GM18498 (cell line): Measurements from ENCODE around the gene USP15.

Experiments
- ATAC-seq: cut with Tn5 transposase; IDR thresholded peaks from one replicate; pipeline ENCODE4 v1.9.1; 2021; ENCODE audit warnings: mild to moderate bottlenecking, moderate library complexity; ENCODE audit not compliant: unreplicated experiment

USP15 gene

GRCh38 chr12:62256408-62257096 lies 3.7 kb upstream of the USP15 start:
- ATAC-seq, result no peak

- no peak for ATAC-seq
Measured at GRCh38 chr12:62258231-62258630, 2.0 kb upstream of the USP15 start.

- ATAC-seq, result no peak
Measured at GRCh38 chr12:62258941-62259630, 1.1 kb upstream of the USP15 start.

DNA sequence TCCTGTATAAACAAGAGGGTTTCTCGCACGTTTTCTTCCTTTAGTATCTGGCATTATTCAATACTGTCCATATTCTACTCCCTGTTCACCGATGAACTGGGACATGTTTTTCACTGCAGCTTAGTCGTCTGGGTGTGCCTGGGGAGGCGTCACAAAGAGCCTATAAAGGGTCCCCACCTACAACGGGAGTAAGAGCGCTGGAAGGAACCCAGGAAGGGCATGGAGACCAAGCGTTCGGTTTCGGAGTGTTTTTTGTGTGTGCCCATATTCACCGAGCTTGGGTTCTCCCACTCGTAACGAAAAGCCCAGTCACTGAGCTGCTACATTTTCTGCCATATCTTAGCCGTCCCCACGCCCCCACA lies 592 bp upstream of the USP15 start:
- peak; percentile 21 for ATAC-seq

DNA sequence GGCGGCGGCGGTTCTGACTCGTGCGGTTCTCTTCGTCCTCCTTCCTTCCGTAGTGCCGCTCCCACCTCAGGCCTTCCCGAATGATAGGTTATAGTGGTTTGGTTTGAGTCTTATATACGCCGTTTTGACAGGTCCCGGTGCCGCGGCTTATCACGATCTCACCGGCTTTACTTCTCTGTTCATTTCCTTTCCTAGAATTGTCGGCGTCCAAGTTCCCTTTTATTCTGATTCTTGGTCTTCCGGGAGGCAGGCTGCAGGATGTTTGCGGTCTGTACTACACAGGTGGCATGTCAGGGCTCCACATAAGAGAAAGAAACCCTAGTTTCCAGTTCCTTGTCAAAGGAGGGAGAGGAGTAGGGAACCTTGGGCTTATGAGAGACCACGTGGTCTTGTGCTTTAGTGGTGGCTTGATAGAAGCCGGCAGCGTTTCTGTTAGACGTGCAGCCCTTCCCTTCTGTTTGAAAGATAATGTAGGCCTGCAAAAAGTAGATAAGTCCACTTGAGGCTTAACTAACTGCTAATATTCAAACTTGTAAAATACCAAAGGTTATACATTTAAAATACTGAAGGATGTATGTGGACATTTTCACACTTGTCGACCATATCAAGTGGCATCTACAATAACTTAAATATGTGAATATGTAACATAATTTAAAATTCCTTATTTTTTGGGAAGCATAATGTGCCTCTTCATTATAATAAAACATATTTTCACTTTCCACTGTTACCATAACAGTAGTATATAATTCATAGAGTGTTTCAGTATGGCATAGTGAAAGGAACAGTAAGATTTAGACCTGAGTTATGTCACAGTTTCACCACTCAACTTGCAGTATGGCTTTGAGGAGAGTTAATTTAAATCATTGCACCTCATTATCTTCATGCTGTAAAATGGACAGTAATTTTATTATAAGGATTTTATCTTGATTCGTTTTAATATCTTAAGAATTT lies 804 bp downstream of the USP15 start:
- ATAC-seq, result peak; percentile 48

GRCh38 chr12:62261876-62262517 lies 1.8 kb downstream of the USP15 start:
- no peak for ATAC-seq

DNA sequence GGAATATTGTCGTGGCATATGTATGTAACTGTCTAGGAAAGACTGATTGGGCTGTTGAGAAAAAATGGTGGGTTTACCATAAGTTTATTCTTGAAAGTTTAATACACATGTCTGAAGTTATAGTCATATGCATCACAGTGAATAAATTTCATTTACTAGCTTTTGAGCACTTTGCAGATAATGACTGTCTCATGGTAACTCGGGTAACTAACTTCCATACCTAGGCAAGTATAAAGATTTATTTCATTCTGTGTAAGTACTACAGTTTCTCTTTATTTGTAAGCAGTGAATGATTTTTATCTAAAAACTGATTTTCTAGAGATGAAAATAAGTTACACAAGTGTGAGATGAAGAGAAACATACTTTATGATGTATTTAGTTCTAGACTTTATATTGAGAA lies 3.0 kb downstream of the USP15 start:
- ATAC-seq, result no peak

GRCh38 chr12:62263966-62264365 lies 3.8 kb downstream of the USP15 start:
- ATAC-seq, result no peak

DNA sequence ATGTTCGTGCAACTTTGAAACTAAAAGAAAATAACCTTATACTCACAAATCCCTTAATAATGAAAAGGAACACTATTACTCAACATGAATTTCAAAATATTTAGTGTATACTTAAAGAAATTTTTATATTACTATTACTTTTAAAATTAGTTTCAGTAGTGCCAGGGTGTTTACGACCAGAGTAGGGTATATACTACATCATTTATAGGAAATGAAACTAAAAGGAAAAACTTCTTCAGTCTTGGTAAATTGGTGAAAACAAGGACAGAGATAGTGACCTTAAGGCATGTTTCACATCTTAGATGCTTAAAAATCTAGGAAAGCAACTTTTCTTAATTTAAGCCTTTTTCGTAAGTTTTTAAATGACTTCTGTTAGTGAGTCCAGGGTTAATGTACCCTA lies 4.5 kb downstream of the USP15 start:
- no peak for ATAC-seq

- no peak for ATAC-seq
Measured at GRCh38 chr12:62265511-62265910, 5.3 kb downstream of the USP15 start.

DNA sequence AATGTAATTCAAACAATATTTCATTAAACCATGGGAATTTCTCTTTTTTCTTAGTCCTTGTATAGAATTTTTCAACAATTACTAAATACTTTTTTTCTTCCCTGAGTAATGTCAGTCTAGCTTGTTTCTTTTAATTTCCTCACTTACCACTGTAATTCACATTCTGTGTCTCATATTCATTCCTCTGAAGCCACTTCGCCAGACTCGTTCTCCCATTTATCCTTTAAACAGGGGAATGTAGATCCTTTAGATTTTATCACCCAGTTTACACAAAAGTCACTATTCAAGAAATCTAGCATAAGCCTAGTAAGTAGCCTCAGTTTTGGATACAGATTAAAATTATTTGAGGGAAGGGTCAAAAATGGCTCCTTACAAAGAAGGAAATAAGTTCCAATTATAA lies 6.8 kb downstream of the USP15 start:
- ATAC-seq, result no peak

DNA sequence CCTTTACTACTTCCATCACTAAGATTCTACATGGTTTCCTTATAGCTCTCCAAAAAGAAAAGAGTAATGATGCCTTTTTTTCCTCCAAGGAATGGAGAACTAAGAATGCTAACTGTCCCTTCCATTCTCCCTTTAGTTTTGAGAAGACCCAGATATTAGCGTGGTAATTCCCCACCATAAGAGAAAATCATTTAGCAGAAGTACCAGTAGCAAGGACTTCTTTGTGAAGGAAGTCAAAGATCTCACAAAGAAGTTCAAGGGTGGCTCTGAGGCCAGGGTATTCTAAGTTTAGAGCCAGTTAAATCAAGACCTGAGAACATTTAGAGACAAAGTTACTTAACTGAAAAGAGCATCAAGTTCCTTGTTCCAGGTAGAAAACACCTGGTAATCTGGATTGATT lies 7.3 kb downstream of the USP15 start:
- ATAC-seq, result peak; percentile 50

DNA sequence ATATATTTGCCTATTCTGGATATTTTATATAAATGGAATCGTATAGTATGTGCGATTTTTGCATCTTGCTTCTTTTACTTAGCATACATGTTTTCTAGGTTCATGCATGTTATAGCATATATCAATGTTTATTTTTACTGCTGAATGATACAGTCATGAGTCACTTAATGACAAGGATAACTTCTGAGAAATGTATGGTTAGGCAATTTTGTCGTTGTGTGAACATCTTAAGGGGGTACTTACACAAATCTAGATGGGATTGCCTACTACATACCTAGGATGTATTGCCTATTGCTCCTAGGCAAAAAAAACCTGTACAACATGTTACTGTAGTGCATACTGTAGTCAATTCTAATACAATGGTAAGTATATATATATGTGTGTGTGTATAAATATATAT lies 8.8 kb downstream of the USP15 start:
- ATAC-seq, result no peak

DNA sequence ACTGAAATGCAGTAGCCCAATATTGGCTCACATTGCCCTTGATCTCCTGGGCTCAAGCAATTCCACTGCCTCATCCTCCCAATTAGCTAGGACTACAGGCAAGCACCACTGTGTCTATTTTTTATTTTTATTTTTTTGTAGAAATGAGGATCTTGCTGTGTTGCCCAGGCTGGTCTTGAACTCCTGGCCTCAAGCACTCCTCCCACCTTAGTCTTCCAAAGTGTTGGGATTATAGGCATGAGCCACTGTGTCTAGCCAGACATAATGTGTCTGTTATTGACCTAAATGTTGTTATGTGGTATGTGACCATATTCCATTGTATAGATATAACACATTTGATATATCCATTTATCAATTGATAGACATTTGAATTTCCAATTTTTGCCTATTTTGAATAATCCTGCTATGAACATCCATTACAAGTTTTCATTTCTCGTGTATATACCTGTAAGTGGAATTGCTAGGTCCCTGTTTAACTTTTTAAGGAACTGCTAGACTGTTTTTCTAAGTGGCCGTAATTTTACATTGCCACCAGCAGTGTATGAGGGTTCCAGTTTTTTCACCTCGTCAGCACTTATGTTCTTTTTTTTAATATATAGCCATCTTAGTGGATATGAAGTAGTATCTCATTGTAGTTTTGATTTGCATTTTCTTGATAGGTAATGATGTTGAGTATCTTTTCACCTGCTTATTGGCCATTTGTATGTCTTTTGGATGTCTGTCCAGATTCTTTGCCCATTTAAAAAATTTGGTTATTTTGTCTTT lies 9.4 kb downstream of the USP15 start:
- ATAC-seq, result no peak

GRCh38 chr12:62270384-62270783 lies 10.2 kb downstream of the USP15 start:
- no peak for ATAC-seq

GRCh38 chr12:62270872-62271271 lies 10.7 kb downstream of the USP15 start:
- no peak for ATAC-seq

GRCh38 chr12:62272936-62273552 lies 12.8 kb downstream of the USP15 start:
- ATAC-seq, result no peak

DNA sequence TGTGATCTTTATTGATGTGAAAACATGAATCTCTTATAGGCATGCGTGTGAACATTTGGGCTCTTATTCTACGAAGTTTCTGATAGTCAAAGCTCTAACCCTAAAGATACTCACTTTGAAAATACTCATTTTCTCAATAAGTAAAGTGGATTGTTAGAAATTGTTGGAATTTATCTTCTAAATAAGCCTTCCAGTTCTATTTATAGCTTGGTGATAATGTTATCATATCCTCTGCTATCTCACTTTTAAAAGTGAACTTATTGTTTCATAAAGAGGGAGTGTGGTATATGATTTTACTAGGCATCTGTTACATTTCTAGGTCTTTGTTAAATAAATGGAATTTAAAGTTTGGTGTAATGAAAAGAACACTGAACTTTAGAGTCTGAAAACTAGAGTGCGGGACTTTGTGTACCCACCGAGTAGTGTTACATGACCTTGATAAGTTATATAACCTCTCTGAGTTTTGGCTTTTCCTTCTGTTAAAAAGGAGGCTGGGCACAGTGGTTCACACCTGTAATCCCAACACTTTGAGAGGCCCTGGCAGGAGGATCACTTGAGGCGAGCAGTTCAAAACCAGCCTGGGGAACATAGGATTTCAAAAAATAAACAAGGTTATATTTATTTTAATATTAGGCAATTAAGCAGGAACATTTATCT lies 13.6 kb downstream of the USP15 start:
- no peak for ATAC-seq

DNA sequence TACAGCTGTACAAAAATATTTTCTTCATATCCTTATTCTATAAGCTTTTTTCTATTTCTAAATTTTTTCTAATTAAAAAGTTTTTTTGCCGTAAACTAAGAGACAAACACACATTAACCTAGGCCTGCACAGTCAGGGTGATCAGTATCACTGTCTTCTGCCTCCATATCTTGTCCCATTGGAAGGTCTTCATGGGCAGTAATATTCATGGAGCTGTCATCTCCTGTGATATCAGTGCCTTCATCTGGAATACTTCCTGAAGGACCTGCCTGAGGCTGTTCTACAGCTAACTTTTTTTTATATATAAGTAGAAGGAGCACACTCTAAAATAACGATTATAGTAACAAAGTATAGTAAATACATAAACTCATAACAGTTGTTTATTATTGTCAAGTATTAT lies 17.8 kb downstream of the USP15 start:
- ATAC-seq, result no peak

GRCh38 chr12:62279058-62279457 lies 18.9 kb downstream of the USP15 start:
- no peak for ATAC-seq
